CD4-positive, alpha-beta T cell (primary cell): ENCODE measurements around the gene CDK14. TPM values are rescaled to one million over a fixed set of nuclear protein-coding genes. Genes with fewer than 3 reads are reported as not detected.

Source experiments
- ATAC-seq: fragments of 200-7000 bp; cut with Tn5 transposase; one replicate; pipeline ENCODE4 v1.10.0; 2022; ENCODE audit warnings: mild to moderate bottlenecking; ENCODE audit not compliant: poor library complexity
- CTCF ChIA-PET: fragments of 350-600 bp; sonication (Branson Sonifier 250); formaldehyde crosslinking; loops from one replicate; lab custom pipeline; 2021; ENCODE audit warnings: antibody characterized with exemption, inconsistent platforms; lab: Charles Lee
- POLR2A ChIA-PET: fragments of 350-600 bp; sonication (Branson Sonifier 250); formaldehyde crosslinking; loops from one replicate; lab custom pipeline; 2021; ENCODE audit warnings: antibody characterized with exemption, inconsistent platforms; lab: Charles Lee
- DNase-seq, 14 experiments: peaks; one replicate each; pipeline ENCODE4 v3.0.0-alpha.2; 2013 to 2020; ENCODE audit warnings: mixed read lengths in 2 of 14
- H3K27ac ChIP-seq, 2 donors: one replicate each; pipeline versions ENCODE4 v1.5.1 to v1.7.0; 2013; ENCODE audit warnings: low read length in 2 of 2, low read depth in 1 of 2, mild to moderate bottlenecking in 1 of 2
- H3K27me3 ChIP-seq, 2 experiments: 1 replicate in 1 of 2; 2 replicates in 1 of 2; pipeline versions ENCODE4 v1.6.1 to v1.7.0; 2013; ENCODE audit warnings: low read length in 2 of 2, control low read depth in 1 of 2, mild to moderate bottlenecking in 1 of 2, moderate library complexity in 1 of 2; ENCODE audit not compliant: insufficient read depth in 2 of 2, control insufficient read depth in 1 of 2
- H3K36me3 ChIP-seq: one replicate; pipeline ENCODE4 v1.6.1; 2013; ENCODE audit warnings: low read length, control low read depth; ENCODE audit not compliant: insufficient read depth
- H3K4me1 ChIP-seq: one replicate; pipeline ENCODE4 v1.6.1; 2013; ENCODE audit warnings: low read length, control low read depth; ENCODE audit not compliant: insufficient read depth
- H3K4me3 ChIP-seq: one replicate; pipeline ENCODE4 v1.5.1; 2013; ENCODE audit warnings: mild to moderate bottlenecking, low read length, moderate library complexity
- H3K9me3 ChIP-seq, 2 experiments: 1 replicate in 1 of 2; 2 replicates in 1 of 2; pipeline versions ENCODE4 v1.6.1 to v1.7.0; 2013; ENCODE audit warnings: low read length in 2 of 2, mild to moderate bottlenecking in 2 of 2, control low read depth in 1 of 2, moderate library complexity in 1 of 2; ENCODE audit not compliant: control insufficient read depth in 1 of 2, insufficient read depth in 1 of 2
- H3K27ac Mint-ChIP-seq: one replicate; pipeline ENCODE4 v1.8.0; 2020; ENCODE audit warnings: mixed read lengths
- H3K27me3 Mint-ChIP-seq: one replicate; pipeline ENCODE4 v1.8.0; 2021; ENCODE audit warnings: mixed read lengths
- H3K36me3 Mint-ChIP-seq: one replicate; pipeline ENCODE4 v1.8.0; 2021; ENCODE audit warnings: low read depth, mixed read lengths
- H3K4me1 Mint-ChIP-seq: one replicate; pipeline ENCODE4 v1.8.0; 2021; ENCODE audit warnings: low read depth, mixed read lengths
- H3K4me3 Mint-ChIP-seq: one replicate; pipeline ENCODE4 v1.8.0; 2020; ENCODE audit warnings: mild to moderate bottlenecking, mixed read lengths
- H3K9me3 Mint-ChIP-seq: one replicate; pipeline ENCODE4 v1.8.0; 2020; ENCODE audit warnings: mixed read lengths
- intact Hi-C, 2 experiments: fragments of 100-400 bp; cut with DNase I in 1 of 2; cut with micrococcal nuclease in 1 of 2; formaldehyde crosslinking; loops; one replicate each; pipeline versions ENCODE4 v1.15.1 to v1.9.0; 2023 to 2025; cut with DNase I, micrococcal nuclease
- total RNA-seq, 174 experiments: library from RNA in 2 of 174; stranded (reverse) in 2 of 174; gene quantifications; one replicate each; pipeline ENCODE4 v1.2.3 and lab custom pipeline; 2021 to 2026
- TF ChIP-seq, protein P1 (sequence below): fragments of 200-600 bp; IDR thresholded peaks from one replicate; pipeline ENCODE4 v1.8.0; 2022; ENCODE audit warnings: antibody characterized with exemption, mild to moderate bottlenecking

The CDK14 gene
- total RNA-seq, 2 experiments from 2014 or later = 0.45 to 0.47 TPM

DNA sequence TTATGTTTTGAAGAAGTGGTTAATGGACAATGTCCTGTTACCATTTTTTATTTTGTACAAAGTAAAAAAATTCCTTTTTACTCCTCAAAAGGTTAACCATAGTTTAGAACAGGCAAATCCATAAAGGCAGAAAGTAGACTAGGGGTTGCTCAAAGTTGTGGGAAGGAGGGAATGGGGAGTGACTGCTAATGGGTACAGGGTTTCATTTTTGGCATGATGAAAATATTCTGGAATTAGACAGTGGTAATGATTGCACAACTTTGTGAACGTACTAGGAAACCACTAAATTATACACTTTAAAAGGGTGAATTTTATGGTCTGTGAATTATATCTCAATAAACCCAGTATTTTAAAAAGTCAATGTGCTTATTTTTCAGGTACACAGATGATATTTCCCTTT is 35.4 kb upstream of the CDK14 start:
- H3K36me3 Mint-ChIP-seq = no peaks in the 10 kb centered on the region
- H3K36me3 ChIP-seq = no peaks in the 10 kb centered on the region
- H3K4me3 ChIP-seq = no peak overlapping the region
- H3K27me3 ChIP-seq = no peaks in the 10 kb centered on the region
- ChIA-PET POLR2A (no interaction called here), CTCF (no interaction called here)
- peaks cover 0 to 8% of the 10 kb centered on the region in 2 experiments for H3K9me3 ChIP-seq
- DNase-seq (no peak), ATAC-seq (no peak)
- intact Hi-C loops = no loop called here
- H3K4me1 Mint-ChIP-seq = no peaks in the 10 kb centered on the region
- H3K4me3 Mint-ChIP-seq = no peak overlapping the region
- peaks cover 2% of the 10 kb centered on the region for H3K9me3 Mint-ChIP-seq
- H3K4me1 ChIP-seq = no peaks in the 10 kb centered on the region
- H3K27ac ChIP-seq = no peak overlapping the region
- TF ChIP-seq, protein P1, sequence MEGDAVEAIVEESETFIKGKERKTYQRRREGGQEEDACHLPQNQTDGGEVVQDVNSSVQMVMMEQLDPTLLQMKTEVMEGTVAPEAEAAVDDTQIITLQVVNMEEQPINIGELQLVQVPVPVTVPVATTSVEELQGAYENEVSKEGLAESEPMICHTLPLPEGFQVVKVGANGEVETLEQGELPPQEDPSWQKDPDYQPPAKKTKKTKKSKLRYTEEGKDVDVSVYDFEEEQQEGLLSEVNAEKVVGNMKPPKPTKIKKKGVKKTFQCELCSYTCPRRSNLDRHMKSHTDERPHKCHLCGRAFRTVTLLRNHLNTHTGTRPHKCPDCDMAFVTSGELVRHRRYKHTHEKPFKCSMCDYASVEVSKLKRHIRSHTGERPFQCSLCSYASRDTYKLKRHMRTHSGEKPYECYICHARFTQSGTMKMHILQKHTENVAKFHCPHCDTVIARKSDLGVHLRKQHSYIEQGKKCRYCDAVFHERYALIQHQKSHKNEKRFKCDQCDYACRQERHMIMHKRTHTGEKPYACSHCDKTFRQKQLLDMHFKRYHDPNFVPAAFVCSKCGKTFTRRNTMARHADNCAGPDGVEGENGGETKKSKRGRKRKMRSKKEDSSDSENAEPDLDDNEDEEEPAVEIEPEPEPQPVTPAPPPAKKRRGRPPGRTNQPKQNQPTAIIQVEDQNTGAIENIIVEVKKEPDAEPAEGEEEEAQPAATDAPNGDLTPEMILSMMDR = no peak
- no peak overlapping the region for H3K27ac Mint-ChIP-seq
- peaks cover 5% of the 10 kb centered on the region for H3K27me3 Mint-ChIP-seq

DNA sequence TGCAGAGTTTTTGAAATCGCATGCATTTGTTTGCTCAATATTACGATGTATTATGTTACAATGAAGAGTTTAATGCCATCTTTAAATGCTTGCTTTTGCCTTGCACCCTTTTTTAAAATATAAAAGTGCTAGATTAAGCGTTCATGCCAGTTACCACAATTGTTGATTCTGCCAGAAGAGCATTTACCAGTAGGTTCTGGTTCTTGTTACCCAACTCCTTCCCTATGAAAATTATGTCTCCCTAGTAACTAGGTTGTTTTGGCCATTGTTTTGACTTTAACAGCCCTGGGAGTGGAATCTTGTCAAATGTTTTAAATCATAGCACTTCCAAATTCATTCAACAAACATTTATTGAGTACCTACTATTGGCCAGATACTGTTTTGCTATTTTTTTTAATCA is 32.8 kb upstream of the CDK14 start:
- DNase-seq (no peak), ATAC-seq (no peak)
- TF ChIP-seq, protein P1 = no peak
- H3K4me3 ChIP-seq = no peak overlapping the region
- H3K27me3 ChIP-seq = no peaks in the 10 kb centered on the region
- no peaks in the 10 kb centered on the region for H3K36me3 Mint-ChIP-seq
- no peaks in the 10 kb centered on the region for H3K4me1 ChIP-seq
- peaks cover 6% of the 10 kb centered on the region for H3K9me3 Mint-ChIP-seq
- peaks cover 0 to 13% of the 10 kb centered on the region in 2 experiments for H3K9me3 ChIP-seq
- H3K27ac Mint-ChIP-seq = no peak overlapping the region
- H3K4me3 Mint-ChIP-seq = no peak overlapping the region
- no peaks in the 10 kb centered on the region for H3K27me3 Mint-ChIP-seq
- no peak overlapping the region for H3K27ac ChIP-seq
- ChIA-PET POLR2A (no interaction called here), CTCF (no interaction called here)
- no peaks in the 10 kb centered on the region for H3K4me1 Mint-ChIP-seq
- intact Hi-C loops = no loop called here
- H3K36me3 ChIP-seq = no peaks in the 10 kb centered on the region

DNA sequence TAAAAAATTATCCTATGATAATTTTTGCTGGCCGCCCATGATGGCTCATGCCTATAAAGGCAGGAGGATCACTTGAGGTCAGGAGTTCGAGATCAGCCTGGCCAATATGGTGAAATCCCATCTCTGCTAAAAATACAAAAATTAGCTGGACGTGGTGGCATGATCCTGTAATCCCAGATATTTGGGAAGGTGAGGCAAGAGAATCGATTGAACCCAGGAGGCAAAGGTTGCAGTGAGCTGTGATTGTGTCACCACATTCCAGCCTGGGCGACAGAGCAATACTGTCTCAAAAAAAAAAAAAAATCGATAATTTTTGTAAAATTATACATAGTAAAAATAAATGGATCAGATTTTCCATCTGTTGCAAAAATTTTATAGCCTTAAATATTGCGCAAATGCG is 31.7 kb upstream of the CDK14 start:
- H3K36me3 ChIP-seq = no peaks in the 10 kb centered on the region
- ChIA-PET POLR2A (no interaction called here), CTCF (no interaction called here)
- H3K27me3 Mint-ChIP-seq = no peaks in the 10 kb centered on the region
- H3K4me1 Mint-ChIP-seq = no peaks in the 10 kb centered on the region
- H3K4me3 Mint-ChIP-seq = no peak overlapping the region
- peaks cover 0 to 7% of the 10 kb centered on the region in 2 experiments for H3K9me3 ChIP-seq
- no peak overlapping the region for H3K27ac ChIP-seq
- no peak for ATAC-seq
- DNase-seq = no peak
- peaks cover 6% of the 10 kb centered on the region for H3K9me3 Mint-ChIP-seq
- no peaks in the 10 kb centered on the region for H3K36me3 Mint-ChIP-seq
- H3K27me3 ChIP-seq = no peaks in the 10 kb centered on the region
- TF ChIP-seq, protein P1 = no peak
- intact Hi-C loops = no loop called here
- H3K4me3 ChIP-seq = no peak overlapping the region
- no peaks in the 10 kb centered on the region for H3K4me1 ChIP-seq
- no peak overlapping the region for H3K27ac Mint-ChIP-seq
